Keratinocyte (primary cell): ENCODE measurements around the gene SNX24. TPM values are rescaled to one million over a fixed set of nuclear protein-coding genes. Genes with fewer than 3 reads are reported as not detected.

Source experiments
- DNase-seq: peaks from one replicate; pipeline ENCODE4 v3.0.0-alpha.2; 2011; ENCODE audit warnings: low read depth, missing footprints, low spot score
- FAIRE-seq: peaks from 2 replicates; lab custom pipeline; 2011; peaks lifted over from hg19 to GRCh38; lab: Jason Lieb, UNC
- H2AFZ ChIP-seq: 2 replicates; pipeline ENCODE4 v1.6.0; 2012; ENCODE audit warnings: low read length, control low read depth, inconsistent platforms; ENCODE audit not compliant: control insufficient read depth
- H3K27ac ChIP-seq: 2 replicates; pipeline ENCODE4 v1.5.1; 2011; ENCODE audit warnings: low read length; ENCODE audit not compliant: control insufficient read depth, insufficient read depth
- H3K27me3 ChIP-seq: 3 replicates; pipeline ENCODE4 v1.6.0; 2011; ENCODE audit warnings: low read length; ENCODE audit not compliant: control insufficient read depth, insufficient read depth; ENCODE audit errors: extremely low read depth
- H3K36me3 ChIP-seq, 2 experiments: 2 replicates in 1 of 2; 3 replicates in 1 of 2; pipeline ENCODE4 v1.5.1; 2011; ENCODE audit warnings: low read length in 2 of 2, mild to moderate bottlenecking in 1 of 2; ENCODE audit not compliant: control insufficient read depth in 2 of 2, insufficient read depth in 2 of 2; ENCODE audit errors: extremely low read depth in 1 of 2
- H3K4me1 ChIP-seq: 3 replicates; pipeline ENCODE4 v1.5.1; 2011; ENCODE audit warnings: low read length; ENCODE audit not compliant: control insufficient read depth, insufficient read depth; ENCODE audit errors: extremely low read depth
- H3K4me2 ChIP-seq: 3 replicates; pipeline ENCODE4 v1.6.0; 2011; ENCODE audit warnings: low read depth, low read length; ENCODE audit not compliant: control insufficient read depth, insufficient read depth; ENCODE audit errors: extremely low read depth
- H3K4me3 ChIP-seq, 3 experiments: fragments of 200-600 bp in 1 of 3; sonication (generic) in 1 of 3; 2 replicates in 2 of 3; 3 replicates in 1 of 3; pipeline ENCODE4 v1.5.1; 2011 to 2016; ENCODE audit warnings: low read length in 3 of 3, mild to moderate bottlenecking in 3 of 3, control low read depth in 2 of 3, inconsistent platforms in 1 of 3, low read depth in 1 of 3, mixed read lengths in 1 of 3, mixed run types in 1 of 3, moderate library complexity in 1 of 3; ENCODE audit not compliant: control insufficient read depth in 2 of 3, insufficient read depth in 2 of 3; ENCODE audit errors: extremely low read depth in 1 of 3
- H3K79me2 ChIP-seq: 2 replicates; pipeline ENCODE4 v1.6.0; 2012; ENCODE audit warnings: low read length; ENCODE audit not compliant: control insufficient read depth, insufficient read depth
- H3K9ac ChIP-seq: 3 replicates; pipeline ENCODE4 v1.6.0; 2011; ENCODE audit warnings: low read length; ENCODE audit not compliant: control insufficient read depth, insufficient read depth; ENCODE audit errors: extremely low read depth
- H3K9me1 ChIP-seq: 3 replicates; pipeline ENCODE4 v1.6.0; 2011; ENCODE audit warnings: low read length; ENCODE audit not compliant: control insufficient read depth, insufficient read depth; ENCODE audit errors: extremely low read depth
- H3K9me3 ChIP-seq: 2 replicates; pipeline ENCODE4 v1.5.1; 2012; ENCODE audit warnings: low read depth, low read length; ENCODE audit not compliant: control insufficient read depth
- H4K20me1 ChIP-seq: 3 replicates; pipeline ENCODE4 v1.6.0; 2011; ENCODE audit warnings: low read length; ENCODE audit not compliant: control insufficient read depth, insufficient read depth; ENCODE audit errors: extremely low read depth
- CTCF ChIP-seq, 3 experiments: IDR thresholded peaks in 1 of 3; conservative IDR thresholded peaks in 1 of 3; optimal IDR thresholded peaks in 1 of 3; 2 replicates in 2 of 3; 3 replicates in 1 of 3; pipeline versions ENCODE3 to v1.5.1; 2011; ENCODE audit warnings: low read length in 3 of 3, mild to moderate bottlenecking in 3 of 3, moderate library complexity in 2 of 3, control low read depth in 1 of 3, inconsistent platforms in 1 of 3; ENCODE audit not compliant: insufficient read depth in 2 of 3; ENCODE audit errors: extremely low read depth in 1 of 3
- EZH2 ChIP-seq: IDR thresholded peaks from one replicate; pipeline ENCODE4 v1.6.1; 2012; ENCODE audit warnings: inconsistent platforms, mild to moderate bottlenecking, low read length, moderate library complexity
- dilution Hi-C: fragments of 300-500 bp; cut with MboI; formaldehyde crosslinking; loops from one replicate; pipeline ENCODE4 v1.7.0; 2020; ENCODE audit warnings: low sequenced_read_pairs; ENCODE audit not compliant: extremely low pct_ligation_motif_present
- polyA plus RNA-seq, 5 experiments: library from polyadenylated mRNA; depleted of rRNA in 3 of 5; stranded (reverse) in 3 of 5; stranded (forward) in 1 of 5; unstranded in 1 of 5; fragments of >200 nt; gene quantifications; 1 replicate in 1 of 5; 2 replicates in 3 of 5; 3 replicates in 1 of 5; pipeline versions ENCODE4 v1.2.1 to v1.2.3, GENCODE V29; 2011 to 2012; ENCODE audit warnings: missing spikeins in 2 of 5, low read depth in 1 of 5, low replicate concordance in 1 of 5

The SNX24 gene
- polyA plus RNA-seq, 1 donor (not counting 4 experiments of a cell fraction or from before 2014, with no cell fraction given) = 15.0 TPM

- Histone ChIP-seq H4K20me1 (no peaks in the 10 kb centered on the region), H3K9me3 (no peaks in the 10 kb centered on the region), H3K4me3 (no peak overlapping the region), H3K9ac (no peak overlapping the region), H2AFZ (no peak overlapping the region), H3K79me2 (no peaks in the 10 kb centered on the region), H3K4me1 (no peaks in the 10 kb centered on the region), H3K27me3 (no peaks in the 10 kb centered on the region), H3K27ac (no peak overlapping the region), H3K9me1 (no peaks in the 10 kb centered on the region), H3K4me2 (no peak overlapping the region), H3K36me3 (peaks cover 0 to 10% of the 10 kb centered on the region in 2 experiments)
- TF ChIP-seq CTCF (optimal IDR thresholded peaks at IDR 0.05 in 1 of 3, IDR thresholded peaks at IDR 0.05 in 1 of 3, conservative IDR thresholded peaks at IDR 0.05 in 1 of 3; ENCODE audit: extremely low read depth in 1 of 3, insufficient read depth in 2 of 3, low read length in 3 of 3) (no peak), EZH2 (no peak)
- dilution Hi-C loops = no loop called here
- FAIRE-seq = no peak
- no peak for DNase-seq
Observed at GRCh38 chr5:123007754-123008153, 162.3 kb downstream of the SNX24 start.

GRCh38 chr5:123012321-123012720 lies 166.9 kb downstream of the SNX24 start:
- no peaks in the 10 kb centered on the region for H4K20me1 ChIP-seq
- H2AFZ ChIP-seq = no peak overlapping the region
- no peak overlapping the region for H3K9ac ChIP-seq
- H3K4me2 ChIP-seq = no peak overlapping the region
- no peaks in the 10 kb centered on the region for H3K4me1 ChIP-seq
- no peaks in the 10 kb centered on the region for H3K9me1 ChIP-seq
- H3K36me3 ChIP-seq = peaks cover 0 to 5% of the 10 kb centered on the region in 2 experiments
- H3K79me2 ChIP-seq = no peaks in the 10 kb centered on the region
- no peak overlapping the region for H3K27ac ChIP-seq
- no peak for DNase-seq
- no peaks in the 10 kb centered on the region for H3K9me3 ChIP-seq
- dilution Hi-C loops = no loop called here
- TF ChIP-seq CTCF (optimal IDR thresholded peaks at IDR 0.05 in 1 of 3, IDR thresholded peaks at IDR 0.05 in 1 of 3, conservative IDR thresholded peaks at IDR 0.05 in 1 of 3; ENCODE audit: extremely low read depth in 1 of 3, insufficient read depth in 2 of 3, low read length in 3 of 3) (no peak), EZH2 (no peak)
- no peak overlapping the region for H3K4me3 ChIP-seq
- H3K27me3 ChIP-seq = no peaks in the 10 kb centered on the region
- FAIRE-seq = no peak
